Measurements from ENCODE around the gene CAPN2.
"Not testable (repeated sequence)": the region's sequence is repeated elsewhere in the genome, so short reads cannot be mapped to it uniquely, and the experiment has no call there.

The CAPN2 gene

DNA sequence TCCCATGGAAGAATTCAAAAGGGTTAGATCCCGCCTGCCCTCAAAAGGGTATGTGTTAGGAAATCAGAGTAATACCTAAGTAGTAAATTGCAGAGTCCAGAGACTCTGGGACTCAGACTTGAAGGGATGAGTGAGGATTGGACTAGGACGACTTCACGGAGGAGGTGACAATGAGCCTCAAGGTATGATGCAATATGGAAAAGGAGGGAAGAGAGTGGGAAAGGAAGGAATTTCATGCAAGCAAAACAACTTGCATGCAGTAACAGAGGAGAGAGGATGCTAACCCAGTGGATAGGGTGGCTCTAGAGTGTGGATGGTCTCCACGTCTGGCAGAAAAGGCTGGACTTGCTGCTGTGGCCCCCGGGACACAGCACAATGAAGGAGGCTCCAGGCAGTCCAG lies 4.8 kb downstream of the CAPN2 start:
- DNase-seq = no peak

DNA sequence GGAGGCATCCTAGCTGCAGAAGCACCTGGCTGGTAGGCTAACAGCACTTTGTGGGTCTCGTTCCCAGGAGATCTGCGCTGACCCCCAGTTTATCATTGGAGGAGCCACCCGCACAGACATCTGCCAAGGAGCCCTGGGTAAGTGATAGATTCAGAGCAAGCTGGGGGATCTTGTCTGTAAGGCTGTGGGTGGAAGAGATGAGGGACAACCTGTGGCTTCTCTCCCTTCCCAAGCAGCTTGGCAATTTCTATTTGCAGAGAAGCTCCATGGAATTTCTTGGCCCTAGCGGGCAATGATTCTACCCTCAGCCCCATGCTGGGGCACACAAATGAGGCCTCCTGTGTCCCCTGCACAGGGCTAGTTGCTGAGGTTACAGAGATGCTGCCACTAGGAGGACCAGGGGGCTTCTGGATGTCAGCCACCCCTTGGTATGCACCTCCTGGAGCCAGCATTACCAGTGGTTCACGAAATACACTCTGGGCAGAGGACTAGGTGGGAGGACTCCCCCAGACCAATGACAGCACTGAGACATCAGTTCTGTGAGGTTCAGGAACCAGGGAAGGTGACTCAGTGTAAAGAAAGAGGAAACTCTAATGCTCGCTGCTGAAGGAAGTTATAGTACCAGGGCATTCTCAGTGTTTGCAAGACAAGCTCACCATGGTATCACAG lies 5.5 kb downstream of the CAPN2 start:
- DNase-seq = no peak

DNA sequence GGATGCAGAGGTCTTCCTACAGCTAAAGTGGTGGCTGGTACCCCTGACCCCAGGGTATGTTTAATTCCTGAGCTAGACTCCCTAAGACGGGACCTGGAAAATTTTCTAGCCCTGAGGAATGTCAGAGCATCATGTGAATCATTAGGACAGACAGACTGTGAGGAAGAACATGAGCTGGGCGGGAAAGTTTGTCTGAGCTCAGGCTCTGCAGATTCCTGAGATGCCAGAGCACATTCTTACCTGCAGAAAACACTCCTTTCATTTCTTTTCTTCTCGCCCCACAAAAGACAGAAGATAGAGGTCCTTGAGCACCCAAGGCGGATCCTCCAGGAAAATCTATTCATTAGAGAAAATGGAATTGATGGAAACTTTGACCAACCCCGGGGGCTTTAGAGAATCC lies 6.5 kb downstream of the CAPN2 start:
- DNase-seq = no peak

DNA sequence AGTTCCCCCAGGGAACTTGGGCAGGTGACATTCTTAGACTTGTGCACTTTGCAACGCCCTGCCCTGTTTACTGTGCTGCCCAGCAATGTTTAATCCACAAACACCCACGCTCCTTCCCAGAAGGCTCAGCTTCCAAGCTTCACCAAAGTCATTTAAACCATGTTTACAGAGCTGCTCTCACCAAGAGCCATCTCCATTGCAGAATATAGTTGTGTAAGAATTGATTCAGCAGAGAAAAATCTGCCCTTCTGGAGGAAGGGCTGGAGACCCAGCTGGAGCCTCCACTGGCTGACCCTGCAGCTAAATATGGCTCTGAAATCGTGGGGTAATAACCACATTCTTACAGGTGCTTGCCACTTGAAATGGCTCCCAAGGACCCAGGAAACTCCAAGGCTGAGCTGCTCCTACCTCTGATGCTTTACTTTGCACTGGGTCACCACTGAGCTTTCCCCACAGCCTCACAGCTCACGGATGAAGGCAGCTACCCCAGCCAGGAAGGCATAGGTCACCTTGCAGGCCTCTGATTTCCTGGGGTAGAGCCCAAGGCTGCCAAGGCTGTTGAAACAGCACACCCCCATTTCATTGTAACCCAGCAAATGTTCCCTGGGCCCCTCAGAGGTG lies 8.7 kb downstream of the CAPN2 start:
- no peak for DNase-seq

- no peak for DNase-seq
Observed at GRCh38 chr1:223721658-223722607, 9.6 kb downstream of the CAPN2 start.

- no peak for DNase-seq
Observed at GRCh38 chr1:223723351-223723904, 11.1 kb downstream of the CAPN2 start.

DNA sequence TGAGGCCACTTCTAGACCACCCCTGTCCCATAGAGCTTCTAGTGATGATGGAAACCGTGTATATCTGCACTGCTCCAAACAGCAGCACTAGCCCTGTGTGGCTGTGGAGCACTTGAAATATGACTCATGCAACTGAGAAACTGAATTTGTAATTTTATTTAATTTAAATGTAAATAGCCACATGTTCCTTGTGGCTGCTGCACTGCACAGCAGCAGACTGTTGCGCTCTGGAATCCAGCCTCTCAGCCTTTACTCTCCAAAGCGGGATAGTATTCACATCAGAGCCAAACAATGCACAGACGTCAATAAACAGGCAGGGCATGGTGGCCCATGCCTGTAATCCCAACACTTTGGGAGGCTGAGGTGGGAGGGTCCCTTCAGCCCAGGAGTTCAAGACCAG lies 12.0 kb downstream of the CAPN2 start:
- DNase-seq = no peak

- DNase-seq = no peak
Observed at GRCh38 chr1:223725578-223725977, 13.2 kb downstream of the CAPN2 start.

- DNase-seq = peak; percentile 61
Observed at GRCh38 chr1:223726380-223727001, 14.2 kb downstream of the CAPN2 start.

GRCh38 chr1:223727541-223727940 lies 15.2 kb downstream of the CAPN2 start:
- DNase-seq = no peak

- no peak for DNase-seq
Observed at GRCh38 chr1:223729906-223730305, 17.6 kb downstream of the CAPN2 start.

DNA sequence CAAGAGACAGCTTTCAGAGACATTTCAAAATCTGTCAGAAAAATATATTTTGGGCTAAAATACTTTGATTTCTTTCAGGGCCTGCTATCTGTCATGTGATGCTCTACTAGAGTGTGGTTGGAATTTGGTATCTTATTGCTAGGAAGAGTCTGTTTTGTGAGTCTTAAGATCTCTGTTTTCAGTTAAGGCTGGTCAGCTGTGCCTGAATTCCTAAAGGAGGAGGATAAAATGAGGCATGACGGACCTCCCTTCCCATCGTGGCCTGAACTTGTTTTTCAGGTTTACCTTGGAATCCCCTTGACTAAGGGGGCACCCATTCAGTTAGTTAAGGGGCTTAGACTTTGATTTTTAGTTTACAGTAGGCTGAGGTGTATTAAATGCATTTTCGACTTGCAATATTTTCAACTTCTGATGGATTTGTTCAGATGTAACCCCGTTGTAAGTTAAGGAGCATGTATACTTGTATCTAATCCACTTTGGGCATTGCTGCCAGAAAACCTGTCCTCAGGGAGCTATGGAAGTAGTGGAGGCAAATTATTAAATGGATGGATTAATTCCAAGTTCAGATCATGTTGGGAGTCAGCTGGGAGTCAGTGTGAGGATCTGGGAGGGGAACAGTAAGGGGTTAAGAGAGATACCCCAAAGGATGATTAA lies 18.3 kb downstream of the CAPN2 start:
- DNase-seq = no peak

- DNase-seq = no peak
Observed at GRCh38 chr1:223731133-223731770, 18.9 kb downstream of the CAPN2 start.

GRCh38 chr1:223732993-223733798 lies 20.9 kb downstream of the CAPN2 start:
- no peak for DNase-seq

DNA sequence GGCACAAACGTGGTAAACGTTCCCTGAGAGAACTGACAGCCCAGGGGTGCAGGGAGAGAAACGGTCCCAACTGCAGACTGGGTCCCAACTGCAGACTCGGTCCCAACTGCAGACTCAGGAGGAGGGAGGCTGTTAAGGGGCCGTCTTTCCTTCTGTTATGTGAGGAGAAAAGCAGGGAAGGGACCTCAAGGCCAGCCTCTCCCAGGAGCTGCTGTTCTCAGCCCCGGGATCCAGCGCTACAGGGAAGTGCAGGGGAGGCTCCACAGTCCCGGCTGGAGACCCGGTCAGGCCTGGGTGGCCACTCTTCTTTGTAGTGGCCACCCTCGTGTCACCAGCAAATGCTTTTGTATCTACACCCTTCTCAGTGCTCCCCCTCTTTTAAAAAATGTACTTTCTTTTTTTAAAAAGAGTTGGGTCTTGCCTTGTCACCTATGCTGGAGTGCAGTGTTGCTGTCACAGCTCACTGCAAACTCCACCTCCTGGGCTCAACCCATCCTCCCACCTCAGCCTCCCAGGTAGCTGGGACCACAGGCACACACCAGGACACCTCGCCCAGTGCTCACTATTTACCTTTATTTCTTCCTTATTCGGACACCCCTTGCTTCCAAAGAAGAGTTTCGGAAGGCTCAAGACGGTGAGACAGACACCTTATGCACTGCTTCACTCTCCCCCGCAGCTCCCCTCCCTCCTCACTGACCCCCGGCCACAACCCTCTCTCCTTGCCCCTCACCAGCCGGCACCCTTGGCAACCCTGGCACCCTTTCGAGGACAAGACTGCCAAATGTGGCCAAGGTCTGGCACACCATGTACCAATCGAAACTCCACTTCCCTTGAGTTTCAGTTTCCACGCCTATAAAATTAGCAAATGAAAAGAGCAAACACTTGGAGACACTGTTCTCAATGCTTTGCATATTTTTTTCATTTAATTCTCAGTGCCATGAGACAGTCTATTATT lies 21.8 kb downstream of the CAPN2 start:
- no peak for DNase-seq

- not testable (repeated sequence) for DNase-seq
Observed at GRCh38 chr1:223736638-223737037, 24.3 kb downstream of the CAPN2 start.

- DNase-seq = no peak
Observed at GRCh38 chr1:223737342-223737741, 25.0 kb downstream of the CAPN2 start.

DNA sequence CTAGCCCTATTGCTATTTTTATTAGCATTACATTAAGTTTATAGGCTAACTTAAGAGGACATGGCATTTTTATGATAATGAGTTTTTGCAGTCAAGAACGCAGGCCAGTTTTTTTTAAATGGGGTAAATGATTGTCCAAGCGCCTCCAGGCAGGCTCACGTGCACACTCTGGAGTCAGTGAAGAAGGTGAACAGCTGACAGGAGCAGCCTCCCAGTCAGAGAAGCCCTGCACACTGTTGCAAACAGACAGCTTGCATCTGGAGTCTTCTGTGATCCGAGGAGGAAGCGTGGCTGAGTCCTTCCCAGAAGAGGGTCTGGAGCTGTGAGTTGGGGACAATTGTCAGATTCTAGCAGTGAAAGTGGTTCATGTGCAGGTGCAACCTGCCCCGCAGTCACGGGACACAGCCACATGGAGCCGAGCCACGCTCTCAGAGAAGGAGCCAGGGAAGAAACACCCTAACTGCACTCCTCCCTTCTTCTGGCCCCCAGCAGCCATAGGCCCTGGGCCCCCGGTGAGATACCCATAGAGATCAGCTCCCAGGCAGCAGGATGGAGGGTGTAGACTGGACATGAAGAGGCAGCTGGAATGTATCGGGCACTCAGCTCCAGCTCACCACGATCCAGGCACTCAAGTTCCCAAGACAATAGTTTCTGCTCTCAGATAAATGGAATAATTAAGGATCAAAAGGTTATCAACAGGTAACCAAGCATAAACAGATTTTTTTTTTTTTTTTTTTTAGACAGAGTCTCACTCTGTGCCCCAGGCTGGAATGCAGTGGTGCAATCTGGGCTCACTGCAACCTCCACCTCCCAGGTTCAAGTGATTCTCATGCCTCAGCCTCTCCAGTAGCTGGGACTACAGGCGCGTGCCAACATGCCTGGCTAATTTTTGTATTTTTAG lies 26.4 kb downstream of the CAPN2 start:
- DNase-seq = no peak

Data from GOT3 (cell line).